ENCODE data around the gene SCAPER.
A peak's percentile ranks its signal among the peaks of the same experiment; 100 is the strongest.

SCAPER gene

DNA sequence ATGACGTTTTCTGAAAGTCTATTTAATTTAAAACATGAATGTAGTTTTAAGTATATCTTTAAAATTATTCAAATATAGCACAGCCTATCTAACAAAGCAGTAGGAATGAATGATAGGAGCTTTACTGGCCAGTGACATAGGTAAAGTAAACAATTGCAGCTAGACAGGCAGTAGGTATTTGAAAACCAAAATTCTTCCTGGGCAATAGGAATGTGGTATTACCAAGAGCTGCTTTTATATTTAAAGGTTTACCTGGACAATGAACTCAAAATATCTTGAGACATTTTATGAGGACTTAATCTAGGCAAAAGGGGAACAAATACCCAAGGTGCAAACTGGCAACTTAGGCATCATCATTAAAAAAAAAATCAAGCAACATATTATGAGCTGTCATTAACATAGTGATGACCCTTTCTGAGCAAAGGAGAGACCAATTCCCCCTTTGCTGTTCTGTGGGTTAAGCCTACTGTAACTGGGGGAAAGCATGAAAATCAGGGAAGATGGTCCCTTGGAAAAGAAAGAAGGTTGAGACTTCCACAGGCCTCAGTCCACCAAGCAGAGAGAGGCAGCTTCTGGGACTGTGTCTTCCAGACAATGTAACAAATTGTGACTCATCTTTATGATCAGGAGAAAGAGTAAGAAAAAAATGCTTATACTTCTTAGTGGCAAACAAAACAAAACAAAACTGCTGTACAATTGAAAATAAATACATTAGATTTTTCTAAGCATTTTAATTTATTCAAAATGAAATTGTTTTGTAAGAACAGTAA, 555.7 kb downstream of the SCAPER start:
- Histone ChIP-seq H3K9me3 (ENCODE audit: severe bottlenecking) (no peaks in the 10 kb centered on the region), H3K4me3 (ENCODE audit: low read depth, low read length) (no peak overlapping the region), H3K27ac (peak overlapping the region; percentile 26; the same call in 1 of the 2 replicates), H3K36me3 (peaks cover 29% of the 10 kb centered on the region), H3K27me3 (ENCODE audit: insufficient read depth, low read depth, severe bottlenecking) (no peaks in the 10 kb centered on the region)
- DNase-seq: no peak
- TF ChIP-seq, protein P1, sequence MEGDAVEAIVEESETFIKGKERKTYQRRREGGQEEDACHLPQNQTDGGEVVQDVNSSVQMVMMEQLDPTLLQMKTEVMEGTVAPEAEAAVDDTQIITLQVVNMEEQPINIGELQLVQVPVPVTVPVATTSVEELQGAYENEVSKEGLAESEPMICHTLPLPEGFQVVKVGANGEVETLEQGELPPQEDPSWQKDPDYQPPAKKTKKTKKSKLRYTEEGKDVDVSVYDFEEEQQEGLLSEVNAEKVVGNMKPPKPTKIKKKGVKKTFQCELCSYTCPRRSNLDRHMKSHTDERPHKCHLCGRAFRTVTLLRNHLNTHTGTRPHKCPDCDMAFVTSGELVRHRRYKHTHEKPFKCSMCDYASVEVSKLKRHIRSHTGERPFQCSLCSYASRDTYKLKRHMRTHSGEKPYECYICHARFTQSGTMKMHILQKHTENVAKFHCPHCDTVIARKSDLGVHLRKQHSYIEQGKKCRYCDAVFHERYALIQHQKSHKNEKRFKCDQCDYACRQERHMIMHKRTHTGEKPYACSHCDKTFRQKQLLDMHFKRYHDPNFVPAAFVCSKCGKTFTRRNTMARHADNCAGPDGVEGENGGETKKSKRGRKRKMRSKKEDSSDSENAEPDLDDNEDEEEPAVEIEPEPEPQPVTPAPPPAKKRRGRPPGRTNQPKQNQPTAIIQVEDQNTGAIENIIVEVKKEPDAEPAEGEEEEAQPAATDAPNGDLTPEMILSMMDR (IDR thresholded peaks at IDR 0.05; ENCODE audit: low read depth, low read length): no peak

DNA sequence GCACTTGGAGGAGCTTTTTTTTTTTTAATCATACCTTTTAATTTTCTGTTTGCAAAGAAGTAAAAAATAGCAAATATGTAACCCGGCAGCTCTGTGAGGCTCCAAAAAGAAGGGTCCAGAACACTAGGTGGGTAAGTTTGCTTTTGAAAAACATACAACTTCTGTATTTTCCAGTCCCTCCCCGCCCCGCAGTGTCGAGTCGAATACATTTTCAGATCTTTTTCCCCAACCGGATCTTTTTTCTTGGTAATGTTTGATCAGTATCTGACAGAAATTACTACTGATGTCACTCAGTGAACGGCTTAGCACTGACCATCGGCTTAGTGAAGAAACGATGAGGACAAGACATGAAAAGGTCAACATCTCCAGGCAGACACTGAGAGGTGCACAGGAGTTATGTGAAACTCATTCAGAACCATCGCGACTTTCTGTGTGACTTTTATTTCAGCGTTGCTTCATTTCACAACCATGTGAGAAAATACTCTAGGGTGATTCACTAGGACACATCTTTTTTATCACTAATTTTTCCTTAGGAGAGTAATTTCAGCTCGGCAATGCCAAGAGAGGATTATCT, 557.6 kb downstream of the SCAPER start:
- H3K9me3 ChIP-seq (ENCODE audit: severe bottlenecking): no peaks in the 10 kb centered on the region
- peak overlapping the region; percentile 76 for H3K4me3 ChIP-seq (ENCODE audit: low read depth, low read length)
- TF ChIP-seq, protein P1 (IDR thresholded peaks at IDR 0.05; ENCODE audit: low read depth, low read length): no peak
- peaks cover 46% of the 10 kb centered on the region for H3K36me3 ChIP-seq
- peak; percentile 55 for DNase-seq
- H3K27ac ChIP-seq: peak overlapping the region; percentile 97
- H3K27me3 ChIP-seq (ENCODE audit: insufficient read depth, low read depth, severe bottlenecking): no peaks in the 10 kb centered on the region

DNA sequence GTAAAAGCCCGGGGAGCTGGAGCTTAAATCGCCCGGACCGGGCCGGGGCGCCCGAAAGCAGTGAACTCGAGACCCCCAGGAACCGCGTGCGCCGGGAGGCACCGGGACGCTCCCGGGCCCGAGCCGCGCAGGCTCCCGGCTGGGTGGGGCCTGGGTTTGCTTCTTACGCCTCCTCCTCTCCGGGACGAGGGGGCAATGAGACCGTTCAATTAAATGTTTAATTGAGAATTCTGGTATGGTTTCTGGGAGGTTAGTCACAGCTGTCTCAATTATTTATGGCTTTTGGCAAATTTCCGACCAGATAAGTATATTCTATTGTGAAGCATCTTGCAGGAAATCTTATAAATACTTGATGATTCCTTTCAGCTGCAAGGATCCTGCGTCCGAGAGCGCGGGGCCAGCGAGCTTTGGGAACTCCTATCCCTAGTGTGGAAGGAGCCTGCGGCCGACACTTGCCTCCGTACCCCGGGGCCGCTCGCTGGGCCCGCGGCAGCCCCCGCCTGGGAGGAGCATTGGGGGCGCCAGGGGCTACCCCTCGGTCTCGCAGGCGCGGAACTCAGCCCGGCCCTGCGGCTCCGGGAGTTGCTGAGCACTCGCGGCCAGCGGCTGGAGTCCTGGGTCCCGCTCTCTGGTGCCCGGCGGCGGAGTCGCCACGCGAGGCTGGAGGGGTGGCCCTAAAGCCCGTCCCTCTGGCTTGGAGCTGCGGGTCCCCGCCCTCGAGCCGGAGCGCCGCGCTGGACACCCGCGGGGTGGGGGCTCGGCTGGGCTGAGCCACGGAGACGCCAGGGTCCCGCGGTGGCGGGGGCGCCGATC, 558.3 kb downstream of the SCAPER start:
- peak overlapping the region; percentile 76 for H3K4me3 ChIP-seq (ENCODE audit: low read depth, low read length)
- H3K9me3 ChIP-seq (ENCODE audit: severe bottlenecking): no peaks in the 10 kb centered on the region
- TF ChIP-seq, protein P1 (IDR thresholded peaks at IDR 0.05; ENCODE audit: low read depth, low read length): no peak
- peak; percentile 53 for DNase-seq
- no peaks in the 10 kb centered on the region for H3K27me3 ChIP-seq (ENCODE audit: insufficient read depth, low read depth, severe bottlenecking)
- H3K27ac ChIP-seq: peak overlapping the region; percentile 97
- H3K36me3 ChIP-seq: peaks cover 53% of the 10 kb centered on the region

DNA sequence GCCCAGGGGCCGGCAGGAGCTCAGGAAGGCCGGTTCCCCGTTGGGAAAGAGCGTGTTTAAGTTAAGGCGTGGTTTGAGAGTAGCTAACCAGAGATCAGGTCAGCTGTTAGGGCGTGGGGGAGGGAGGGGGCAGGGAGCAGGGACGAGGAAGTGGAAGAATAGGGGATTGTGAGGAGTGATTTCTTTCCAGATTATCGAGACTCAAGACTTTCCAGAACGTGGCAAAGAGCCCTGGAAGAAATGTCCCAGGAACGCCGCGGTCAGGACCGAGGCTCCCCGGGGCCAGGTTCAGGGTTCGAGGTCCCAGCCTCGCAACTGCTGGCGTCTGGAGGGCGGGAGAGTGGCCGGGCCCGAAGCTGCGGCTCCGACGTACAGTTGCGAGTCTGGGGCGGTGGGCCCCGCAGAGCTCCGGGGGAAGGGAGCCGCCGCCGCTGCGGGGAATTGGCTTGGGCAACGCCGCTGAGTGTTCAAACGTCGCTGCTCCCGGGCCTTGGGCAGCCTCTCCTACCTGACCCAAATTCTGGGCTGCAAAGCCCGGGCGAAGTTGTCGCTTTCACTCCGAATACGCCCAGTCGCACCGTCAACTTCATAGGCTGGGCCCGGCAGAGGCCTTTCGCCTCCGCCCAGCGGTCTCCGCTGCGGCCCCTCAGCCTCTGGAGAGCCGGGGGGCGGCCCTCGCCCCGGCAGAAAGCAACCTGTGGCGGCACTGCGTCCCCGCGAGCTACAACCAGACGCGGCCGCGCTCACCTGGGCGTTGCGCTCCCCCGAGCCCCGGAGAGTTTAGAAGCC, 559.1 kb downstream of the SCAPER start:
- TF ChIP-seq, protein P1 (IDR thresholded peaks at IDR 0.05; ENCODE audit: low read depth, low read length): no peak
- peak overlapping the region; percentile 76 for H3K4me3 ChIP-seq (ENCODE audit: low read depth, low read length)
- DNase-seq: peak; percentile 91
- no peaks in the 10 kb centered on the region for H3K27me3 ChIP-seq (ENCODE audit: insufficient read depth, low read depth, severe bottlenecking)
- peak overlapping the region; percentile 97 for H3K27ac ChIP-seq
- no peaks in the 10 kb centered on the region for H3K9me3 ChIP-seq (ENCODE audit: severe bottlenecking)
- H3K36me3 ChIP-seq: peaks cover 59% of the 10 kb centered on the region

DNA sequence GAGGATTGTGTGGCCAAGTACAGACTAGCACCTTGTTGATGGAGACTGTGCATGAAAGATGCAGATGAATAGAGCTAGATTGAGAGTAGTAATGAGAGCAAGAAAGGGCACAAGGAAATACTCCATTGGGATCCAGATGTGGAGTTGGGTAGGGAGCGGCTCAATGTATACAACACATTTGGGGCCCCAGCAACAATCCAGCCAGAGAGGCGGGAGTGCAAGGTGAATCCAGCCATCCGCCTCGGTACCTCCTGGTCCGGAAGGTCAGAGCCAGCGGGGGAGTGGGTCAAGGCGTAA, 559.6 kb downstream of the SCAPER start:
- no peaks in the 10 kb centered on the region for H3K9me3 ChIP-seq (ENCODE audit: severe bottlenecking)
- no peak for DNase-seq
- H3K36me3 ChIP-seq: peaks cover 64% of the 10 kb centered on the region
- H3K27ac ChIP-seq: peak overlapping the region; percentile 97
- H3K27me3 ChIP-seq (ENCODE audit: insufficient read depth, low read depth, severe bottlenecking): no peaks in the 10 kb centered on the region
- H3K4me3 ChIP-seq (ENCODE audit: low read depth, low read length): peak overlapping the region; percentile 76
- TF ChIP-seq, protein P1 (IDR thresholded peaks at IDR 0.05; ENCODE audit: low read depth, low read length): no peak
